H9 (cell line): Measurements from ENCODE around the gene PHF12. TPM values are rescaled to one million over a fixed set of nuclear protein-coding genes. Genes with fewer than 3 reads are reported as not detected.

Source experiments
- DNase-seq: peaks from one replicate; pipeline ENCODE4 v3.0.0-alpha.2; 2017
- H2AFZ ChIP-seq: one replicate; pipeline ENCODE4 v1.6.1; 2013; ENCODE audit warnings: mild to moderate bottlenecking, low read length, control low read depth, moderate library complexity
- H2AK5ac ChIP-seq: 2 replicates; pipeline ENCODE4 v1.6.1; 2013; ENCODE audit warnings: low read length, control low read depth, mixed read lengths; ENCODE audit not compliant: insufficient read length
- H2BK120ac ChIP-seq: one replicate; pipeline ENCODE4 v1.6.1; 2013; ENCODE audit warnings: low read depth, mild to moderate bottlenecking, low read length, control low read depth, inconsistent platforms; ENCODE audit not compliant: poor library complexity, severe bottlenecking
- H2BK12ac ChIP-seq: 2 replicates; pipeline ENCODE4 v1.6.1; 2013; ENCODE audit warnings: low read length, control low read depth, mixed read lengths, low read depth; ENCODE audit not compliant: insufficient read length
- H2BK15ac ChIP-seq: 2 replicates; pipeline ENCODE4 v1.6.1; 2013; ENCODE audit warnings: low read depth, low read length, control low read depth
- H2BK20ac ChIP-seq: one replicate; pipeline ENCODE4 v1.6.1; 2013; ENCODE audit warnings: low read depth, mild to moderate bottlenecking, low read length, control low read depth, inconsistent platforms; ENCODE audit not compliant: poor library complexity, severe bottlenecking
- H2BK5ac ChIP-seq: 2 replicates; pipeline ENCODE4 v1.6.1; 2013; ENCODE audit warnings: low read length, control low read depth, mixed read lengths; ENCODE audit not compliant: insufficient read length
- H3K14ac ChIP-seq: 2 replicates; pipeline ENCODE4 v1.6.1; 2013; ENCODE audit warnings: low read length, control low read depth; ENCODE audit not compliant: insufficient read depth
- H3K18ac ChIP-seq: 2 replicates; pipeline ENCODE4 v1.6.1; 2013; ENCODE audit warnings: low read depth, mild to moderate bottlenecking, mixed read lengths, low read length, control low read depth; ENCODE audit not compliant: insufficient read length
- H3K23ac ChIP-seq: 2 replicates; pipeline ENCODE4 v1.6.1; 2013; ENCODE audit warnings: low read length, control low read depth, mixed read lengths, low read depth; ENCODE audit not compliant: insufficient read length
- H3K23me2 ChIP-seq: 2 replicates; pipeline ENCODE4 v1.6.1; 2013; ENCODE audit warnings: low read depth, mild to moderate bottlenecking, mixed read lengths, low read length, control low read depth; ENCODE audit not compliant: insufficient read length, poor library complexity, severe bottlenecking
- H3K27ac ChIP-seq: 2 replicates; pipeline ENCODE4 v1.5.1; 2013; ENCODE audit warnings: low read length, control low read depth, mixed read lengths, low read depth; ENCODE audit not compliant: insufficient read length
- H3K27me3 ChIP-seq: 2 replicates; pipeline ENCODE4 v1.6.1; 2013; ENCODE audit warnings: low read length, control low read depth, inconsistent platforms; ENCODE audit not compliant: insufficient read depth
- H3K4ac ChIP-seq: 2 replicates; pipeline ENCODE4 v1.6.1; 2013; ENCODE audit warnings: low read depth, mild to moderate bottlenecking, control low read depth, inconsistent platforms, low read length, moderate library complexity
- H3K4me1 ChIP-seq: 2 replicates; pipeline ENCODE4 v1.6.1; 2013; ENCODE audit warnings: low read length, control low read depth, inconsistent platforms; ENCODE audit not compliant: insufficient read depth
- H3K4me2 ChIP-seq: 2 replicates; pipeline ENCODE4 v1.6.1; 2013; ENCODE audit warnings: low read length, control low read depth, mixed read lengths; ENCODE audit not compliant: insufficient read length, insufficient read depth
- H3K56ac ChIP-seq: 2 replicates; pipeline ENCODE4 v1.6.1; 2013; ENCODE audit warnings: low read depth, mild to moderate bottlenecking, mixed read lengths, low read length, control low read depth; ENCODE audit not compliant: insufficient read length
- H3K79me1 ChIP-seq: 2 replicates; pipeline ENCODE4 v1.6.1; 2013; ENCODE audit warnings: low read depth, mild to moderate bottlenecking, moderate library complexity, low read length, control low read depth, inconsistent platforms; ENCODE audit not compliant: insufficient read depth, poor library complexity, severe bottlenecking
- H3K79me2 ChIP-seq: 2 replicates; pipeline ENCODE4 v1.6.1; 2013; ENCODE audit warnings: low read length, control low read depth, inconsistent platforms; ENCODE audit not compliant: insufficient read depth
- H3K9ac ChIP-seq: 2 replicates; pipeline ENCODE4 v1.6.1; 2013; ENCODE audit warnings: low read length, control low read depth, mixed read lengths; ENCODE audit not compliant: insufficient read length; ENCODE audit errors: extremely low read depth
- H3K9me3 ChIP-seq: one replicate; pipeline ENCODE4 v1.6.1; 2013; ENCODE audit warnings: low read depth, low read length, inconsistent platforms; ENCODE audit not compliant: control insufficient read depth
- H3T11ph ChIP-seq: one replicate; pipeline ENCODE4 v1.6.1; 2013; ENCODE audit warnings: mild to moderate bottlenecking, low read length, control low read depth, inconsistent platforms
- H4K20me1 ChIP-seq: one replicate; pipeline ENCODE4 v1.6.1; 2013; ENCODE audit not compliant: control insufficient read depth, insufficient read length, insufficient read depth
- H4K5ac ChIP-seq: 2 replicates; pipeline ENCODE4 v1.6.1; 2013; ENCODE audit warnings: low read depth, mild to moderate bottlenecking, mixed read lengths, low read length, control low read depth; ENCODE audit not compliant: insufficient read length
- H4K8ac ChIP-seq: replicated peaks from 2 replicates; pipeline ENCODE4 v1.6.1; 2013; ENCODE audit warnings: low read length, control low read depth, mixed read lengths, low read depth; ENCODE audit not compliant: insufficient read length
- H4K91ac ChIP-seq: 2 replicates; pipeline ENCODE4 v1.6.1; 2013; ENCODE audit warnings: low read depth, mild to moderate bottlenecking, moderate library complexity, mixed read lengths, low read length, control low read depth; ENCODE audit not compliant: insufficient read length
- H3K27ac Mint-ChIP-seq, 3 experiments: 2 replicates in 2 of 3; 3 replicates in 1 of 3; pipeline ENCODE4 v1.8.0; 2020 to 2021; ENCODE audit warnings: mixed read lengths in 3 of 3, mild to moderate bottlenecking in 1 of 3, moderate library complexity in 1 of 3
- H3K27me3 Mint-ChIP-seq: 2 replicates; pipeline ENCODE4 v1.8.0; 2021; ENCODE audit warnings: low read depth, mild to moderate bottlenecking, moderate library complexity, mixed read lengths
- H3K36me3 Mint-ChIP-seq, 3 experiments: 2 replicates in 2 of 3; 3 replicates in 1 of 3; pipeline ENCODE4 v1.8.0; 2020 to 2021; ENCODE audit warnings: low read depth in 3 of 3, mixed read lengths in 3 of 3; ENCODE audit not compliant: insufficient read depth in 1 of 3
- H3K4me1 Mint-ChIP-seq, 2 experiments: 2 replicates each; pipeline ENCODE4 v1.8.0; 2020; ENCODE audit warnings: mixed read lengths in 2 of 2
- H3K4me3 Mint-ChIP-seq, 2 experiments: 2 replicates in 1 of 2; 3 replicates in 1 of 2; pipeline ENCODE4 v1.8.0; 2020 to 2021; ENCODE audit warnings: mild to moderate bottlenecking in 2 of 2, mixed read lengths in 2 of 2, moderate library complexity in 1 of 2
- H3K9me3 Mint-ChIP-seq, 2 experiments: 2 replicates in 1 of 2; 3 replicates in 1 of 2; pipeline ENCODE4 v1.8.0; 2020; ENCODE audit warnings: mild to moderate bottlenecking in 2 of 2, mixed read lengths in 2 of 2, moderate library complexity in 1 of 2
- WGBS: extraction: QIAGEN DNeasy Blood & Tissue Kit; methylation state at CpG from one replicate; pipeline ENCODE4 v1.1.7; 2013; ENCODE audit warnings: missing lambda C conversion rate, low lambda C conversion rate, mixed read lengths; ENCODE audit not compliant: insufficient read length; ENCODE audit errors: extremely low coverage; 5-methylcytosine and 5-hydroxymethylcytosine counted together
- total RNA-seq: library from RNA; stranded (reverse); gene quantifications from 2 replicates; pipeline ENCODE4 v1.2.1, GENCODE V29; 2021
- TF ChIP-seq, protein P1 (sequence below): fragments of 200-600 bp; sonication (generic); conservative IDR thresholded peaks from 3 replicates; pipeline ENCODE4 v1.8.0; 2021; ENCODE audit warnings: antibody characterized with exemption, mild to moderate bottlenecking

Gene PHF12
- total RNA-seq, 1 experiment from 2014 or later = 62.1 TPM

DNA sequence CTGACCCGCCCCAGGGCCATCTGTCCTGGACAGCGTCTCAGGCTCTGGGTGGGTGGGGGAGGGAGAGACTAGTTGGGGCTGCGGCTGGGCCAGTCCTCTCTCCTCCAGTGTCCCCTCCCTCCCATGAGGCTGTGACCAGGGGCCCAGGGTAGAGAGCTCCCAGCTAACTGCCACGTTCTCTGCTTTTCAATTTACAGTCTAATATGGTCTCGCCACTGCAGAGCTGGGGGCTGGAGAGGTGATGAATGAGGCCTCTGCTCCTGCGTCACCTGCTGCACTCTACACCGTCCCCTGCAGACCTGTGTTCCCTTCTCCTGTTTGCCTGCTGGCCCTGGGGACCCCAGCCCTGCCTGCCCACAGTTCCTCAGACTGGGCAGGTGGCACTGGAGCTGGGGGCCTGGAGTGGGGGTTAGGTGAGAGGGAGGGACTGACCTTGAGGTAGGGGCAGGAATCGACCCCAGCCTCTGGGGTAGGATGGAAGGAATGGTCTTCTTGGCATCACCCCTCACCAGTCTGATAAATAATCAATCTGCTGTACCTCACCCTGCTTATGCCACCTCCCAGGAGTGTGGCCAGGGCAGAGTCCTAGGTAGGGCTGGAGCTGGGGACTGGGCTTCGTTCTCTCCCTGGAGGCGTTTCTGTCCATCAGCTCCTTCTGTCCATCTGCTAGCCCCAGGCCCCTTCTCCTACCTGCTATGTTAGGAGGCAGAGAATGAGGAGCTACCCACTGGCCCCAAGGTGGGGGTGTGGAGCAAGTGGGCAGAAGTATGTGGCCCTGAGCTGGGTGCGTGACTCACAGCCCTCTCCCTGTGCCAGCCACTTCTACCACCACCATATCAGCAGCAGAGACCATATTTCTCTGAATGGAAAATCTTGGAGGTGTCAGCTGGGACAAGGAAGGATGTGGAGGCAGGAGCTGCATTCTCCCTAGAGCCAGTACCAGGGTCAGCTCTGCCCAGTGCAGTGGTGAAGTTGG is 41.6 kb upstream of the PHF12 start:
- Histone ChIP-seq H4K5ac (no peak overlapping the region), H3K27me3 (no peaks in the 10 kb centered on the region), H3K23ac (no peak overlapping the region), H4K8ac (no peak overlapping the region), H3K56ac (no peak overlapping the region), H2AFZ (no peak overlapping the region), H3K9ac (no peak overlapping the region), H3K4me2 (no peak overlapping the region), H2AK5ac (no peak overlapping the region), H2BK12ac (no peak overlapping the region), H3K14ac (no peak overlapping the region; the same call in 1 of the 2 replicates), H2BK15ac (no peak overlapping the region), H3K9me3 (no peaks in the 10 kb centered on the region), H3K18ac (no peak overlapping the region), H4K20me1 (no peaks in the 10 kb centered on the region), H2BK120ac (no peak overlapping the region), H3K4me1 (no peaks in the 10 kb centered on the region; the same call in 1 of the 2 replicates), H4K91ac (no peak overlapping the region), H3K27ac (no peak overlapping the region), H3K4ac (no peak overlapping the region), H3T11ph (no peak overlapping the region), H2BK20ac (no peak overlapping the region), H2BK5ac (no peak overlapping the region), H3K79me2 (no peaks in the 10 kb centered on the region), H3K23me2 (no peaks in the 10 kb centered on the region), H3K79me1 (no peaks in the 10 kb centered on the region)
- no CpG with 5 or more reads among the region's 11 CpGs for WGBS
- Mint-ChIP-seq H3K4me1 (peaks cover 26 to 34% of the 10 kb centered on the region in 2 experiments), H3K27ac (no peak overlapping the region), H3K9me3 (peaks cover 0 to 2% of the 10 kb centered on the region in 2 experiments; a peak in 1 of 5 replicates), H3K4me3 (no peak overlapping the region), H3K27me3 (peaks cover 24% of the 10 kb centered on the region), H3K36me3 (no peaks in the 10 kb centered on the region; a peak in 1 of 7 replicates)
- DNase-seq = no peak
- TF ChIP-seq, protein P1, sequence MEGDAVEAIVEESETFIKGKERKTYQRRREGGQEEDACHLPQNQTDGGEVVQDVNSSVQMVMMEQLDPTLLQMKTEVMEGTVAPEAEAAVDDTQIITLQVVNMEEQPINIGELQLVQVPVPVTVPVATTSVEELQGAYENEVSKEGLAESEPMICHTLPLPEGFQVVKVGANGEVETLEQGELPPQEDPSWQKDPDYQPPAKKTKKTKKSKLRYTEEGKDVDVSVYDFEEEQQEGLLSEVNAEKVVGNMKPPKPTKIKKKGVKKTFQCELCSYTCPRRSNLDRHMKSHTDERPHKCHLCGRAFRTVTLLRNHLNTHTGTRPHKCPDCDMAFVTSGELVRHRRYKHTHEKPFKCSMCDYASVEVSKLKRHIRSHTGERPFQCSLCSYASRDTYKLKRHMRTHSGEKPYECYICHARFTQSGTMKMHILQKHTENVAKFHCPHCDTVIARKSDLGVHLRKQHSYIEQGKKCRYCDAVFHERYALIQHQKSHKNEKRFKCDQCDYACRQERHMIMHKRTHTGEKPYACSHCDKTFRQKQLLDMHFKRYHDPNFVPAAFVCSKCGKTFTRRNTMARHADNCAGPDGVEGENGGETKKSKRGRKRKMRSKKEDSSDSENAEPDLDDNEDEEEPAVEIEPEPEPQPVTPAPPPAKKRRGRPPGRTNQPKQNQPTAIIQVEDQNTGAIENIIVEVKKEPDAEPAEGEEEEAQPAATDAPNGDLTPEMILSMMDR = 0 out of 3 replicates have a peak, but pooled peaks have one; percentile 14
